HS-5 (cell line): ENCODE results near the gene FAM174B.
"Not testable (repeated sequence)": the region's sequence is repeated elsewhere in the genome, so short reads cannot be mapped to it uniquely, and the experiment has no call there.

Source experiments
- DNase-seq: peaks from one replicate; pipeline ENCODE4 v3.0.0-alpha.2; 2012; ENCODE audit warnings: low read depth

Gene FAM174B

GRCh38 chr15:92617549-92618520, 37.7 kb downstream of the FAM174B start:
- peak; percentile 13 for DNase-seq

DNA sequence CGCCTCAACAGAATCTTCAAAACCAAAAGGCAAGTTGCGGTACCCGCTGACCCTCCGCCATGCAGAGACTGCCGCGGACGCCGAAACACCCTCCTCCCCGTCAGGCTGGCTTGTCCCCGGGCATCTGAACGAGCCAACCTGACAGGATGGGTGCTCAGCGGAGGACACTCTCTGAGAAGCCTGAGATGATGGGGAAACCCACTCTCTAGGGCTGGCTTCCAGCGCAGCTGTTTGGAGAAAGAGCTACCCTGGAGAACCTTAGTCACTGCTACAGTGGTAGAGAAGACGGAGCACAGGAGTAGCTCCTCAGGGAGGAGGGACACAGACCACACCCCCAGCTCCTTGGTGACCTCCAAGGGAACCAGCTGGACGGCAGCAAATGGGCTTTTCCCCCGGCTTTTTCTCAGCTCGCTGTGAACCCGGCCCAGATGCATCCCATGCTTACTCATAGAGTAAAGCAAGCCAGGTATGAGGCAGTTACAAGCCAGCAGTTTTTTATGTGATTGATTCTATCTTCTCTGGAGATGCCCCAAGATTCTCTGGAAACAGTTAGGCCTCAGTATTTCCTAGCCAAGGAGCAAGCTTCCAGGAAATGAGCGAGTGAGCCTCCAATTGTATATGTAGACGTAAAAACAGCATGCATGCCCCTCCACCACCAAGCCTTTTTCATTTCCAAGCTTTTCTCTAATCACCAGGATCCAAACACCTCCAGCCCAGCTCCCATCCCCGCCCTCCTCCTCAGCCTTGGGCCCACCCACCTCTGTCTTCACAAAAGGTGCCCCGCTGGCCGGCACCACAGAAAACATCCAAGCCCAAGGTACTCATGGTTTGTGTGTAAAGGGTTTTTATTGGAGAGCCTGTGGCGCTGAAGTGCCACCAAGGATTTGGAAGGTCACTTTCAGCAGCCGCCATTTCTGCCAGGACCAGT, 38.7 kb downstream of the FAM174B start:
- DNase-seq = no peak

- no peak for DNase-seq
These were observed 40.5 kb downstream of the FAM174B start for GRCh38 chr15:92614791-92615785.

- no peak for DNase-seq
These were observed 41.3 kb downstream of the FAM174B start for GRCh38 chr15:92614301-92614700.

GRCh38 chr15:92613841-92614240, 41.7 kb downstream of the FAM174B start:
- DNase-seq = no peak

- no peak for DNase-seq
These were observed 42.7 kb downstream of the FAM174B start for GRCh38 chr15:92612891-92613290.

GRCh38 chr15:92611995-92612745, 43.4 kb downstream of the FAM174B start:
- no peak for DNase-seq

- no peak for DNase-seq
These were observed 44.4 kb downstream of the FAM174B start for GRCh38 chr15:92611150-92611549.

DNA sequence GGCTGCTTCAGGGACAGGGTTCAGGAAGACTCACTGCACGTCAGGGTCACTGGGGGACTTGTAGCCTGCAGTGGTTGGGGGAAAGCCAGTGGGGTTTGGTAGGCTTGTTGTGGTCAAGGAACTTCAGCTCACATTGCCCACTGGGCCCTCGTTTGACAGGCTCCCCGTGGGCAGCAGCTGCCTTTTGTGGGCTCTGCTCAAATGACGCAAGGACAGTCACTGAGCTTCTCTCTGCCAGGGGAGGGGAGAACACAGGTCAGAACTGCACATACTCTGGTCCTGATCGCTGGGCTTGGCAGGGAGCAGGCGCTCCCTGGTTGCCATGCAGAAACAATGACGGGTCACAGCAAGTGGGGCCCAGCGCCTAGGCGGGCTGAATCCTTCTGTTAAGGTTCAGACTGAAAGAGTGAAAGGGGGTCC, 45.5 kb downstream of the FAM174B start:
- DNase-seq = no peak

- DNase-seq = no peak
These were observed 46.5 kb downstream of the FAM174B start for GRCh38 chr15:92608866-92609700.

DNA sequence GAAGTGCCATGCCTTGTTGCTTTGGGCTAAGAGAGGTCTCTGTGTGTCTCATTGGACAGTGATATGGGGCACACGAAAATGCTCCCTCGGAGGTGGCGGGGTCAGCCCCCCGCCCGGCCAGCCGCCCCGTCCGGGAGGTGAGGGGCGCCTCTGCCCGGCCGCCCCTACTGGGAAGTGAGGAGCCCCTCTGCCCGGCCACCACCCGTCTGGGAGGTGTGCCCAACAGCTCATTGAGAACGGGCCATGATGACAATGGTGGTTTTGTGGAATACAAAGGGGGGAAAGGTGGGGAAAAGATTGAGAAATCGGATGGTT, 48.8 kb downstream of the FAM174B start:
- not testable (repeated sequence) for DNase-seq

GRCh38 chr15:92606126-92606835, 49.3 kb downstream of the FAM174B start:
- no peak for DNase-seq

DNA sequence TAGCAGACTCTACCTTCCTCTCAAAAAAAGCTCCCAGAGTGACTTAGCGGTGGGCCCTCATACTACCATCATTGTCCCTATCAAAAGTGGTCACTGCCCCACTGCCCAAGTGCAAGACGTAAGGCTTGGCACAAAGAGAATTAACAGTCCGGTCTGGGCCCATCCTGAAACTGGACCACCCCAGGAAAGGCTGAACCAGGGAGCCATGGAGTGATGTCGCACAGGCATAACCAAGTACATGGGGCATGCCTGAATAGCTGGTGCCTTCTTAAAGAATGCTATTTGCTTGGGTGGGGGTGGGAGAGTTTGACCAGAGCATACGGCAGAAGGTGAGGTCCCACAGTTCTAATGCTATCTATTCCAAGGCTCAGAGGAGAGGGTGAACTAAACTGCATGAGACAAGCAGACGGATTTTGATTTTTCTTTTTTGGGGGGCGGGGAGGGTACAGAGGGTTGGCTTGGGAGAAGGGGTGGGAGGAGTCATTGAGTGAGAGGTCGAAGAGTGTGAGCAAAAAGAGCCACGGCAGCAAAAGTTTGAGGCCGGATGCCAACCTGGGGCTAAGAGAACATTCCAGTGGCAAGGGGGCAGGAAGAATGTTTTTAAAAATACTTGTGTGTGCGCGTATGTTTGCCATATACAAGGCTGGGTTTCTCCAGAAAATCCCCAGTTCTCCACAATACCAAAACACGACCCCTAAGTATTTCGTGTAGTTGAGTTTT, 50.2 kb downstream of the FAM174B start:
- no peak for DNase-seq

DNA sequence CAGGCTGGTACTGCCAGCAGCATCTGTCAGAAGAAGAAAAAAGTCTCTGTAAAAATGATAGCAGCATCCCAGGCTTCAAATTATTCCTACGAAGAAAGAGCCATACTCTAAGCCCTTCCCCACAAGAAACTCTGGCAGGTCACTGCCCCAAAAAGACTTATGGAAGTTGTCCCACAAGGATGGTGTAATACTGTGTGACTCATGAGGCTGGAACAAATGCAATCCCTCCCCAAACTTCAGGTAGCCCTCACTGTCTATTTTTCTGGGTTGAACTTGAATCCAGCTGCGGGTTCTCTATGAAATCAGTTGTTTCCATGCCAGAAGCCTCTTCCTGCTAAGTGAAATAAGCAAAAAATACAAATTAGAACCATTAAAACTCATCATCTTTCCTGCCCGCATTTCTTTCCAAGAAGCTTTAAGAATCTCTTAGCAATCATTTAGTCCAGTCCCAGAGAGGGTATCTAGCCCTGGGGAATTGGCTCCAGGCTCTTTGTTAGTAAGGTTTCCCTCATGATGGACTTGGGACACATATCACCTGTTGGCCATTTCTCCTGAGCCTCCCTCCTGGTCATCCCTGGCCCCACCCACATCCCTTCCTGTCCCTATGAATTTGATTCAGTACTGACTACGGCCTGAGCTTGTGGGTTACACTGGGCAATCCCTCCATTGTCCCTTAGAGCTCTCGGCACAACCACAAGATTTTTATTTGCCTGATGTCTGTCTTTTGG, 51.7 kb downstream of the FAM174B start:
- DNase-seq = no peak

GRCh38 chr15:92603278-92603677, 52.3 kb downstream of the FAM174B start:
- DNase-seq = no peak

- DNase-seq = no peak
These were observed 53.3 kb downstream of the FAM174B start for GRCh38 chr15:92602267-92602593.

DNA sequence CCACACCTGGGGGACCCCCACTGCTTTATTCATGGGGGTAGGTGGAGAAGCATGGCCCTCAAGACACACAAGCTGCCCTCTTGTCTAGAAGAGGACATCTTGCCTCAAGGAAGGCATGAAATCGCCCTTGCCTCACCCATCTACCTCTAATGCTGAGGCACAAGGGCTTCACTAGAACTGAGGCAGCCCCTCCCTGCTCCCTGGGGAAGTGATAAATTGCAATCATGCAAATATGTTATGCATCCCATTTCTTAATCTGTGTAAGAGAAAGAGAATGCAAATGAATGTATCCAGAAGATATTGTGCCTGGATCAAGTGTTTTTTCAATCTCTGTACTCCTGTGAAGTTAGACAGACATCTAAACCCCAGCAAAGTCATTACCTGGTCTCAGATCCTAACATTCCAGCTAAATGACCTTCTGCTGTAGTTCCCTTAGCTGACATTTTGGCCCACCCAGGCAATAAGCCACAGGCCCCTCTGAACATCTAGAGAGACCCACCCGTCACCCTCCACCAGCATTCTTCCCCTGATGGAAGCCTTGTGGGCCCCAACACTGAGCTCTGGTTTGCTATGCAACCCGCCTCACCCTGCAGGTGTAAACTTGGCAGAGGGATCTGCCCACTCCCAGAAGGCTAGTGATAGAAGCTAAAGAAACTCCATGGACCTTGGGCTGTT, 53.8 kb downstream of the FAM174B start:
- no peak for DNase-seq
